GM10248 (cell line): ENCODE measurements around the gene MAML3.
A peak's percentile ranks its signal among the peaks of the same experiment; 100 is the strongest.

Experiments
- CTCF ChIA-PET: fragments of 300-600 bp; sonication (Branson Sonifier 250); formaldehyde crosslinking; extraction: SDS; loops from one replicate; lab custom pipeline; 2021; ENCODE audit warnings: antibody characterized with exemption; lab: Yijun Ruan, JAX
- POLR2A ChIA-PET: fragments of 350-650 bp; sonication (Branson Sonifier 250); formaldehyde crosslinking; extraction: SDS; loops from one replicate; lab custom pipeline; 2020; ENCODE audit warnings: antibody characterized with exemption; lab: Yijun Ruan, JAX
- DNase-seq: peaks from one replicate; pipeline ENCODE4 v3.0.0; 2012; ENCODE audit errors: extremely low spot score
- CTCF ChIP-seq: IDR thresholded peaks from 2 replicates; pipeline ENCODE4 v1.5.1; 2012; ENCODE audit warnings: mild to moderate bottlenecking, low read depth; ENCODE audit errors: extremely low read depth, missing control alignments, control extremely low read depth

Gene MAML3

GRCh38 chr4:139892973-139893736 lies 260.8 kb downstream of the MAML3 start:
- POLR2A ChIA-PET = no interaction called here
- CTCF ChIA-PET = interaction anchor here (1.6 kb wide), 1 partner anchor 24 kb away, joined by 3 read pairs; no protein-coding TSS in a partner anchor
- no peak for DNase-seq
- TF ChIP-seq CTCF = no peak

GRCh38 chr4:139890816-139891215 lies 263.2 kb downstream of the MAML3 start:
- no peak for TF ChIP-seq CTCF
- POLR2A ChIA-PET = no interaction called here
- no peak for DNase-seq
- CTCF ChIA-PET = interaction anchor here (1.0 kb wide), 1 partner anchor 10 kb away, joined by 5 read pairs; no protein-coding TSS in a partner anchor

- POLR2A ChIA-PET = no interaction called here
- CTCF ChIA-PET = interaction anchor here (1.0 kb wide), 1 partner anchor 9 kb away, joined by 5 read pairs; no protein-coding TSS in a partner anchor
- DNase-seq = no peak
- no peak for TF ChIP-seq CTCF
Measured at GRCh38 chr4:139889901-139890300, 264.1 kb downstream of the MAML3 start.

GRCh38 chr4:139889264-139889663 lies 264.7 kb downstream of the MAML3 start:
- ChIA-PET CTCF (interaction anchor here (1.6 kb wide), 1 partner anchor 22 kb away, joined by 3 read pairs; no protein-coding TSS in a partner anchor), POLR2A (no interaction called here)
- no peak for TF ChIP-seq CTCF
- no peak for DNase-seq

GRCh38 chr4:139887962-139888735 lies 265.8 kb downstream of the MAML3 start:
- no peak for TF ChIP-seq CTCF
- ChIA-PET POLR2A (no interaction called here), CTCF (interaction anchor here (1.4 to 1.9 kb wide), 3 partner anchors 21 to 113 kb away, joined by 3 to 6 read pairs (median 3); no protein-coding TSS in a partner anchor)
- peak; percentile 29 for DNase-seq

GRCh38 chr4:139887376-139887802 lies 266.6 kb downstream of the MAML3 start:
- TF ChIP-seq CTCF = no peak
- no peak for DNase-seq

More at GRCh38 chr4:139887376-139887802, 266.6 kb downstream of the MAML3 start:
- ChIA-PET POLR2A (no interaction called here), CTCF (interaction anchor here (1.4 to 1.9 kb wide), 3 partner anchors 20 to 112 kb away, joined by 3 to 6 read pairs (median 3); no protein-coding TSS in a partner anchor)
